Upper lobe of left lung (tissue), 6 donors: Measurements from ENCODE around the gene SLFN13. TPM values are rescaled to one million over a fixed set of nuclear protein-coding genes. Genes with fewer than 3 reads are reported as not detected.
A peak's percentile ranks its signal among the peaks of the same experiment; 100 is the strongest.
"Not testable (repeated sequence)": the region's sequence is repeated elsewhere in the genome, so short reads cannot be mapped to it uniquely, and the experiment has no call there.

Experiments
- ATAC-seq, 2 donors: fragments of 200-7000 bp; cut with Tn5 transposase; one replicate each; pipeline ENCODE4 v1.9.1; 2022; ENCODE audit warnings: mild to moderate bottlenecking in 2 of 2, moderate library complexity in 2 of 2; ENCODE audit not compliant: low FRiP score in 2 of 2
- DNase-seq, 2 donors: peaks; one replicate each; pipeline ENCODE4 v3.0.0-alpha.2; 2019 to 2020
- H3K27ac ChIP-seq, 4 donors: fragments of 200-600 bp; sonication (generic); one replicate each; pipeline ENCODE4 v1.5.1; 2016 to 2019
- H3K27me3 ChIP-seq, 4 donors: fragments of 200-600 bp; sonication (generic); one replicate each; pipeline ENCODE4 v1.5.1; 2017 to 2019
- H3K36me3 ChIP-seq, 4 donors: fragments of 200-600 bp; sonication (generic); one replicate each; pipeline ENCODE4 v1.5.1; 2016 to 2019
- H3K4me1 ChIP-seq, 4 donors: fragments of 200-600 bp; sonication (generic); one replicate each; pipeline ENCODE4 v1.5.1; 2018 to 2019
- H3K4me3 ChIP-seq, 4 donors: fragments of 200-600 bp; sonication (generic); one replicate each; pipeline ENCODE4 v1.5.1; 2017 to 2019; ENCODE audit warnings: mild to moderate bottlenecking in 2 of 4, moderate library complexity in 1 of 4
- H3K9me3 ChIP-seq, 4 donors: fragments of 200-600 bp; sonication (generic); one replicate each; pipeline ENCODE4 v1.5.1; 2018 to 2019
- EP300 ChIP-seq, 4 donors: sonication (generic); formaldehyde crosslinking; IDR thresholded peaks; one replicate each; pipeline ENCODE4 v1.5.1; 2017; ENCODE audit warnings: antibody characterized with exemption in 4 of 4, control low read depth in 2 of 4
- POLR2A ChIP-seq, 4 donors: fragments of 450-650 bp; IDR thresholded peaks; one replicate each; pipeline ENCODE4 v1.5.1; 2016 to 2017; ENCODE audit warnings: antibody characterized with exemption in 4 of 4, mild to moderate bottlenecking in 2 of 4
- POLR2AphosphoS5 ChIP-seq, 2 donors: sonication (generic); formaldehyde crosslinking; IDR thresholded peaks; one replicate each; pipeline ENCODE4 v1.5.1; 2017; ENCODE audit warnings: antibody characterized with exemption in 2 of 2
- WGBS, 2 donors: methylation state at CpG; one replicate each; pipeline ENCODE4 v1.1.5; 2017 to 2018; 5-methylcytosine and 5-hydroxymethylcytosine counted together
- total RNA-seq, 6 donors: library from RNA; depleted of rRNA in 4 of 6; stranded (reverse); fragments of >200 nt in 4 of 6; gene quantifications; one replicate each; pipeline versions ENCODE4 v1.1.0 to v1.2.1, GENCODE V29; 2016 to 2021
- TF ChIP-seq, protein P1 (sequence below), 6 experiments: fragments of 450-650 bp in 4 of 6; fragments of 200-600 bp in 2 of 6; sonication (generic) in 2 of 6; IDR thresholded peaks; one replicate each; pipeline ENCODE4 v1.5.1; 2016 to 2019; ENCODE audit warnings: antibody characterized with exemption in 6 of 6
- donor health status: DM: no; HTN: no; CAD: no; lungs with moderate emphysema.
- donor health status: DM: no; HTN: yes; CAD: no; lungs with severe emphysema.

SLFN13 gene
- total RNA-seq, 6 donors from 2014 or later, result 9.1 to 46.8 (median 19.2) TPM

DNA sequence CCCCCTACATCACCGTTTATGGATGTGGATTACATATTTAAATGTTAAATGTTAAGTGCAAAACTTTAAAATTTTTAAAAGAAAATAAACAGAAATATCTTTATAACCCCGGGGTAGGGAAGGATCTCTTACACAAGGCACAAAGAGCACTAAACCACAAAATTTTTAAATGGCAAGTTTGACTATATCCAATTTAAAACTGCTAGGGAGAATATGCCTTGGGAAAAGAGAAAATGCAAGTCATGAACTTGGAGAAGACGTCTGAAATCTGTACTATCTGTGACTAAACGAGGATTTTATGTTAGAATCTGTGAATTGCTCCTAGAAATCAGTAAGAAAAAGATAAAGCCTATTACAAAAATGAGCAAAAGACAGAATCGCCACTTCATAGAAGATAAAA lies 28.7 kb upstream of the SLFN13 start:
- ATAC-seq (no peak), DNase-seq (no peak)
- no peaks in the 10 kb centered on the region for H3K36me3 ChIP-seq
- H3K4me1 ChIP-seq, result no peaks in the 10 kb centered on the region
- WGBS, 2 donors, result 69 to 84% methylated on average over 5 of the region's 5 CpGs
- no peak overlapping the region for H3K27ac ChIP-seq
- H3K27me3 ChIP-seq, result no peaks in the 10 kb centered on the region
- TF ChIP-seq EP300 (IDR thresholded peaks at IDR 0.05), result no peak
- TF ChIP-seq, protein P1, sequence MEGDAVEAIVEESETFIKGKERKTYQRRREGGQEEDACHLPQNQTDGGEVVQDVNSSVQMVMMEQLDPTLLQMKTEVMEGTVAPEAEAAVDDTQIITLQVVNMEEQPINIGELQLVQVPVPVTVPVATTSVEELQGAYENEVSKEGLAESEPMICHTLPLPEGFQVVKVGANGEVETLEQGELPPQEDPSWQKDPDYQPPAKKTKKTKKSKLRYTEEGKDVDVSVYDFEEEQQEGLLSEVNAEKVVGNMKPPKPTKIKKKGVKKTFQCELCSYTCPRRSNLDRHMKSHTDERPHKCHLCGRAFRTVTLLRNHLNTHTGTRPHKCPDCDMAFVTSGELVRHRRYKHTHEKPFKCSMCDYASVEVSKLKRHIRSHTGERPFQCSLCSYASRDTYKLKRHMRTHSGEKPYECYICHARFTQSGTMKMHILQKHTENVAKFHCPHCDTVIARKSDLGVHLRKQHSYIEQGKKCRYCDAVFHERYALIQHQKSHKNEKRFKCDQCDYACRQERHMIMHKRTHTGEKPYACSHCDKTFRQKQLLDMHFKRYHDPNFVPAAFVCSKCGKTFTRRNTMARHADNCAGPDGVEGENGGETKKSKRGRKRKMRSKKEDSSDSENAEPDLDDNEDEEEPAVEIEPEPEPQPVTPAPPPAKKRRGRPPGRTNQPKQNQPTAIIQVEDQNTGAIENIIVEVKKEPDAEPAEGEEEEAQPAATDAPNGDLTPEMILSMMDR (IDR thresholded peaks at IDR 0.05), result no peak
- TF ChIP-seq POLR2AphosphoS5 (IDR thresholded peaks at IDR 0.05), result no peak
- TF ChIP-seq POLR2A (IDR thresholded peaks at IDR 0.05), result no peak
- H3K4me3 ChIP-seq, result no peak overlapping the region
- peaks cover 0 to 1% (median 0%) of the 10 kb centered on the region in 4 donors for H3K9me3 ChIP-seq

DNA sequence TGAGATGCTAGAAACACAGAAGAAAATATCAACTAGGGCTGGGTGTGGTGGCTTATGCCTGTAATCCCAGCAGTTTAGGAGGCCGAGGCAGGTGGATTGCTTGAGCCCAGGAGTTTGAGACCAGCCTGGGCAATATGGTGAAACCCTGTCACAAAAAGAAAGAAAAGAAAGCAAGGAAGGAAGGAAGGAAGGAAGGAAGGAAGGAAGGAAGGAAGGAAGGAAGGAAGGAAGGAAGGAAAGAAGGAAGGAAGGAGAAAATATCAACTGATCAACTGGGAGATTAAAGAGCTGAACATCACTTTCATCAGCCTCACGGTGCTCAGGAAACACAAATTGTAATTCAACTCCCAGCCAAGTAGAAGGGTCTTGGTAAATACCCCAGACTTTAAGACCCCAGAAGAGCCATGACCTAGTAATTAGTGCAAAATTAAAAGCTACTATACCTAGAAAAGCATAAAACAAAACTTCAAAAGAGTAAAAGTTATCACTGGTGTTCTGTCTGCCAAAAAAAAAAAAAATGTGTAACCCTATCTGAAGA lies 27.8 kb upstream of the SLFN13 start:
- H3K27ac ChIP-seq, result no peak overlapping the region
- H3K36me3 ChIP-seq, result no peaks in the 10 kb centered on the region
- DNase-seq, result no peak
- TF ChIP-seq POLR2AphosphoS5 (IDR thresholded peaks at IDR 0.05) (no peak), POLR2A (IDR thresholded peaks at IDR 0.05) (no peak), EP300 (IDR thresholded peaks at IDR 0.05) (no peak)
- TF ChIP-seq, protein P1 (IDR thresholded peaks at IDR 0.05), result no peak
- H3K4me3 ChIP-seq, result no peak overlapping the region
- 69 to 74% methylated on average over 2 of the region's 2 CpGs for WGBS, 2 donors
- no peak for ATAC-seq
- H3K9me3 ChIP-seq, result peaks cover 0 to 3% (median 0%) of the 10 kb centered on the region in 4 donors
- H3K4me1 ChIP-seq, result no peaks in the 10 kb centered on the region
- no peaks in the 10 kb centered on the region for H3K27me3 ChIP-seq

DNA sequence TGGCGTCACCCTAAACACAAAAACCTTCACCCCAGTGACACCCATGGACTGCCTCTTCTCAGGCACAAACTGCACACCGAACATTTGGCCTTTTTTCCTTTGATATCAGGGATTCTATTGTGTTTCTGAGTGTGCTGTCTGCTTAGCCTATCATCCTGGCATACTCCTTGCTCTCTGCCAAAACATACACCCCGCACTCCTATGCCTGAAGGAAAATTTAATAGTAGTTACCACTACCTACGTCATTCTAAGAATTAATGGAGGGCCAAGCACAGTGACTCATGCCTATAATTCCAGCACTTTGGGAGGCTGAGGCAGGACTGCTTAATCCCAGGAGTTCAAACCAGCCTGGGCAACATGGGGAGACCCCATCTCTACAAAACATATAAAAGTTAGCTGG lies 19.9 kb upstream of the SLFN13 start:
- WGBS, 2 donors, result 84 to 87% methylated on average over 4 of the region's 4 CpGs

DNA sequence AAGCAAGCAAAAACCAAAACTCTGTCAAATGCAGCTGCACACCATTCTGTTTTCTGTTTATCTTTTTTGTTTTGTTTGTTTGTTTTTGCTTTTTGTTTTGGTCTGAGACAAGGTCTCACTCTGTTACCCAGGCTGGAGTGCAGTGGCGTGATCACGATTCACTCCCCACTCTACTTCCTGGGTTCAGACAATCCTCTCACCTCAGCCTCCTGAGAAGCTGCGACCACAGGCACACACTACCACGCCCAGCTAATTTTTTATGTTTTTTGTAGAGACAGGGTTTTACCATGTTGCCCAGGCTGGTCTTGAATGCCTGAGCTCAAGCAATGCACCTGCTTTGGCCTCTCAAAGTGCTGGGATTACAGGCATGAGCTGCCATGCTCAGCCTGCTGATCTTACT lies 19.3 kb upstream of the SLFN13 start:
- DNase-seq (no peak), ATAC-seq (no peak)
- H3K27ac ChIP-seq, result no peak overlapping the region
- H3K36me3 ChIP-seq, result no peaks in the 10 kb centered on the region
- H3K4me3 ChIP-seq, result no peak overlapping the region
- 80 to 84% methylated on average over 4 of the region's 4 CpGs for WGBS, 2 donors
- TF ChIP-seq, protein P1 (IDR thresholded peaks at IDR 0.05), result no peak
- TF ChIP-seq POLR2AphosphoS5 (IDR thresholded peaks at IDR 0.05) (no peak), POLR2A (IDR thresholded peaks at IDR 0.05) (no peak), EP300 (IDR thresholded peaks at IDR 0.05) (no peak)
- H3K27me3 ChIP-seq, result no peaks in the 10 kb centered on the region
- peaks cover 0 to 3% (median 0%) of the 10 kb centered on the region in 4 donors for H3K9me3 ChIP-seq
- H3K4me1 ChIP-seq, result no peaks in the 10 kb centered on the region

More for the DNA sequence above, 19.9 kb upstream of the SLFN13 start:
- no peak overlapping the region for H3K4me3 ChIP-seq
- no peak for DNase-seq
- no peak overlapping the region for H3K27ac ChIP-seq
- no peaks in the 10 kb centered on the region for H3K36me3 ChIP-seq
- H3K4me1 ChIP-seq, result no peaks in the 10 kb centered on the region
- H3K9me3 ChIP-seq, result peaks cover 0 to 3% (median 0%) of the 10 kb centered on the region in 4 donors
- no peak for TF ChIP-seq POLR2A (IDR thresholded peaks at IDR 0.05)
- no peak for TF ChIP-seq POLR2AphosphoS5 (IDR thresholded peaks at IDR 0.05)
- TF ChIP-seq EP300 (IDR thresholded peaks at IDR 0.05), result no peak
- TF ChIP-seq, protein P1 (IDR thresholded peaks at IDR 0.05), result no peak
- no peak for ATAC-seq
- no peaks in the 10 kb centered on the region for H3K27me3 ChIP-seq

DNA sequence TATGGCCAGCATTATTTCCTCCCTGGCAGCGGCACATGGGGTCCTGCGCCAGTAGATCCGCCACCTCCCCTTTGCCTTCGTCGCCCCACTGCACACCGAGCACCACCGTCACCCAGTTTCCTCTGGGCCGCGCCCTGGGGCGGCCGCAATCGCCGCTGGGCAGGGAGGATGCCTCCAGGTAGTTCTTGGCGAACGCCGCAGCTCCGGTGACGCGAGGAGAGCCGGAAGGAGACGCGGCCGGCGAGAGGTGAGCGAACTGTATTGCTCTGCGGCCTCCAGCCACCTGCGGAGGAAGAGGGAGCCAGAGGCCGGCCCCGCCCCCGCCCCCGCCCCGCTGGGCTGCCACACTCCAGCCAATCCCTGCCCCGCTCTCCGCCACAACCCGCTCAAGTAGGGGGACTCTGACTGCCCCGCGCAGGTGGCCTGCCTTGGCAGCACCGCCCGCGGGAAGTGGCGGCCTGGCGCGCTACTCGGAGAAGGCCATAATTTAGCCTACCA lies 11.8 kb upstream of the SLFN13 start:
- peak; percentile 86 to 92 for DNase-seq
- 17 to 34% methylated on average over 15 to 17 of the region's 44 CpGs for WGBS, 2 donors
- no peaks in the 10 kb centered on the region for H3K36me3 ChIP-seq
- peaks cover 0 to 11% (median 7%) of the 10 kb centered on the region in 4 donors for H3K4me1 ChIP-seq
- H3K9me3 ChIP-seq, result no peaks in the 10 kb centered on the region
- ATAC-seq, result peak; percentile 71 to 92
- peak overlapping the region in 3 of 4 donors; percentile 10 to 53 (median 33) for H3K27ac ChIP-seq
- H3K4me3 ChIP-seq, result peak overlapping the region in 3 of 4 donors; percentile 36 to 42 (median 42)
- H3K27me3 ChIP-seq, result no peaks in the 10 kb centered on the region
- TF ChIP-seq EP300 (IDR thresholded peaks at IDR 0.05) (no peak), POLR2A (IDR thresholded peaks at IDR 0.05) (peak in 1 of 4 donors; percentile 30), POLR2AphosphoS5 (IDR thresholded peaks at IDR 0.05) (peak in 1 of 2 donors; percentile 35)
- TF ChIP-seq, protein P1 (IDR thresholded peaks at IDR 0.05), result no peak

DNA sequence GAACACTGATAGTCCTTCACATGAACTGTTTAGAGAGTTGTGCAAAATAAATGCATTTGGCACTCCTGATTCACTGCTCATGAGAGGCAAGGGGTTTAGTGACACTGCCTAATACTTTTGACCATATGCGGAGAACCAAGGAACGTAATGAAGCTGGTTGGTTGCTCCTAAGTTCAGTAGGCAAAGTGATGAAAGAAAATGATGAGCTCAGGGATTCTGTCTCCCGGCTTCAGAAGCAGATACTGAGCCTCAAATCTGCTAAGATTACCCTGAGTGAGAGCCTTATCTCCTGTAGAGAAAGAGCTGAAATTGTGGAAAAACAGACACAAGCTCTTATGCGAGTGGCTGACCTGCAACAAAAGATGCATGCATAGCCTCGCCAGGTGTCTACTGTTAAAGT lies 5.5 kb upstream of the SLFN13 start:
- ATAC-seq, H3K4me1 ChIP-seq, DNase-seq, H3K9me3 ChIP-seq, H3K4me3 ChIP-seq, H3K36me3 ChIP-seq, H3K27me3 ChIP-seq, H3K27ac ChIP-seq: not testable (repeated sequence)
- 82 to 91% methylated on average over 5 of the region's 5 CpGs for WGBS, 2 donors
